Mesendoderm (in vitro differentiated cells): ENCODE results near the gene ZNF724. TPM values are rescaled to one million over a fixed set of nuclear protein-coding genes. Genes with fewer than 3 reads are reported as not detected.
"Not testable (repeated sequence)": the region's sequence is repeated elsewhere in the genome, so short reads cannot be mapped to it uniquely, and the experiment has no call there.

Experiments used
- DNase-seq: peaks from one replicate; pipeline ENCODE4 v3.0.0; 2013
- H2AK5ac ChIP-seq: 2 replicates; pipeline ENCODE4 v1.6.1; 2013; ENCODE audit warnings: low read length, inconsistent platforms
- H2BK120ac ChIP-seq: 2 replicates; pipeline ENCODE4 v1.6.1; 2013; ENCODE audit warnings: low read depth, mild to moderate bottlenecking, low read length, moderate library complexity, mixed read lengths
- H2BK15ac ChIP-seq: replicated peaks from 2 replicates; pipeline ENCODE4 v1.6.1; 2013; ENCODE audit warnings: low read depth, mild to moderate bottlenecking, moderate library complexity
- H2BK5ac ChIP-seq: 2 replicates; pipeline ENCODE4 v1.6.1; 2013; ENCODE audit warnings: low read length, inconsistent platforms
- H3K18ac ChIP-seq: 2 replicates; pipeline ENCODE4 v1.6.1; 2013; ENCODE audit warnings: mild to moderate bottlenecking, low read length, mixed read lengths
- H3K23ac ChIP-seq: one replicate; pipeline ENCODE4 v1.6.1; 2013; ENCODE audit warnings: low read length
- H3K27ac ChIP-seq: 2 replicates; pipeline ENCODE4 v1.5.1; 2013; ENCODE audit warnings: low read depth, mild to moderate bottlenecking, inconsistent platforms, low read length, moderate library complexity
- H3K27me3 ChIP-seq: 2 replicates; pipeline ENCODE4 v1.6.1; 2013; ENCODE audit warnings: low read length, control low read depth, mild to moderate bottlenecking, inconsistent platforms; ENCODE audit not compliant: insufficient read depth, poor library complexity
- H3K36me3 ChIP-seq: 2 replicates; pipeline ENCODE4 v1.6.1; 2013; ENCODE audit warnings: low read length, inconsistent platforms; ENCODE audit not compliant: control insufficient read depth, insufficient read depth
- H3K4ac ChIP-seq: one replicate; pipeline ENCODE4 v1.6.1; 2013; ENCODE audit warnings: low read depth, mild to moderate bottlenecking, low read length, moderate library complexity
- H3K4me1 ChIP-seq: 2 replicates; pipeline ENCODE4 v1.6.1; 2013; ENCODE audit warnings: low read depth, low read length, inconsistent platforms; ENCODE audit not compliant: control insufficient read depth
- H3K4me2 ChIP-seq: 2 replicates; pipeline ENCODE4 v1.6.1; 2013; ENCODE audit warnings: low read length
- H3K4me3 ChIP-seq: 2 replicates; pipeline ENCODE4 v1.5.1; 2013; ENCODE audit warnings: mild to moderate bottlenecking, low read length
- H3K56ac ChIP-seq: one replicate; pipeline ENCODE4 v1.6.1; 2013; ENCODE audit warnings: low read length
- H3K79me1 ChIP-seq: 2 replicates; pipeline ENCODE4 v1.6.1; 2013; ENCODE audit warnings: low read length, inconsistent platforms
- H3K79me2 ChIP-seq: 2 replicates; pipeline ENCODE4 v1.6.1; 2013; ENCODE audit warnings: mild to moderate bottlenecking, low read length; ENCODE audit not compliant: control insufficient read depth, insufficient read depth
- H3K9ac ChIP-seq: 2 replicates; pipeline ENCODE4 v1.6.1; 2013; ENCODE audit warnings: low read length, inconsistent platforms
- H4K5ac ChIP-seq: one replicate; pipeline ENCODE4 v1.6.1; 2013; ENCODE audit warnings: low read length
- H4K8ac ChIP-seq: one replicate; pipeline ENCODE4 v1.6.1; 2013; ENCODE audit warnings: low read depth, mild to moderate bottlenecking, control low read depth, low read length, moderate library complexity
- WGBS: extraction: QIAGEN DNeasy Blood & Tissue Kit; methylation state at CpG from one replicate; pipeline ENCODE4 v1.1.7; 2013; ENCODE audit warnings: low lambda C conversion rate, missing lambda C conversion rate; ENCODE audit not compliant: insufficient coverage; ENCODE audit errors: extremely low coverage; 5-methylcytosine and 5-hydroxymethylcytosine counted together
- polyA plus RNA-seq, 2 experiments: library from polyadenylated mRNA; stranded (reverse); fragments of 200-250 nt; gene quantifications; one replicate each; pipeline ENCODE4 v1.2.3, GENCODE V29; 2013

The ZNF724 gene
- 31.5 TPM for polyA plus RNA-seq (2013, experiment 1 of 2)
- 31.1 TPM for polyA plus RNA-seq (2013, experiment 2 of 2)

DNA sequence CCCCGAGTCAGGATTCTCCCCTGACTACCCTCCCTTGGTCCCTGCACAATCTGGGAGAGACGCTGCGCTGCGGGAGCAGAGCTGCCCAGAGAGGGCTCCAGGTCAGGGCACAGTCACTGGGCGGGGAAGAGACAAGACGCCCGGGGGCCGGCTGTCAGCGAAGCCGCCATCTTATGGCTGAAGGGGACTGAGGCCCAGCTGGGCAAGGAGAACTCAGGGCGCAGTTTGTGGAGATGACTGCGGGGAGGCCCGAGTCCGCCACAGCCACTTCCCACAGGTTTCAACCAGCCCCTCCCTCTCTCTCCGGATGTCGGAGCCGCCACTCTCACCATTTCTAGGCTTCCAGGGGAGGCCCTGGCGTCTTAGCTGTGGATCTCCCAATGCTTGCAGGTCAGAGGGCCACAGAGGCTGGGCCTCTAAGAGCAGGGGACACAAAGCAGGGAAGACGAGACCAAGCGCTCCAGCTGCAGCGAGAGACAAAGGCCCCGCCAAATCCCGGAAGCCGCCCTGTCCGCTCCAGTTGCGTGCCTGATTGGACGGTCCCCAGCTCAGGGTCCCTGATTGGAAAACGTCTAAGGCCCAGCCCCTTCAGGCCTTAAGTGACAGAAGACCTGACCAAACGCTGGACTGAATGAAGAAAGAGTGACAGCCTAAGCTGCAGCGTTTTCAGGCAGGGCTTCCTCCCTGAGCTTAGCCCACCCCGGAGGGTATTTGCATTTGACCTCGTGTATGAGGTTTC, at the start of gene ZNF724:
Gene ZNF724 (minus strand): TSS at position 484 of the 739 bp plus-strand sequence. CDS start 152 bp downstream, at position 332.
- no peak within 1 kb of the TSS for H4K5ac ChIP-seq
- H2BK120ac ChIP-seq: no peak within 1 kb of the TSS
- no peak within 1 kb of the TSS for H2AK5ac ChIP-seq
- H2BK15ac ChIP-seq: no peak within 1 kb of the TSS
- DNase-seq: peak; percentile 100
- H3K27ac ChIP-seq: peak within 1 kb of the TSS; percentile 84
- peak within 1 kb of the TSS; percentile 100 for H3K9ac ChIP-seq
- H3K4ac ChIP-seq: peak within 1 kb of the TSS; percentile 97
- peak within 1 kb of the TSS; percentile 72 for H3K23ac ChIP-seq
- peak within 1 kb of the TSS; percentile 98 for H3K4me3 ChIP-seq
- peak within 1 kb of the TSS; percentile 77 for H3K18ac ChIP-seq
- H3K79me2 ChIP-seq: peaks cover 38% of the 10 kb centered on the region
- H3K27me3 ChIP-seq: no peaks in the 10 kb centered on the region
- H3K4me1 ChIP-seq: no peaks in the 10 kb centered on the region
- peak within 1 kb of the TSS; percentile 20 for H3K4me2 ChIP-seq
- peak within 1 kb of the TSS; percentile 73 for H2BK5ac ChIP-seq
- peak within 1 kb of the TSS; percentile 98 for H3K56ac ChIP-seq
- no CpG with 5 or more reads among the region's 32 CpGs for whole genome bisulfite sequencing
- H4K8ac ChIP-seq: no peak within 1 kb of the TSS
- peaks cover 2% of the 10 kb centered on the region for H3K79me1 ChIP-seq
- H3K36me3 ChIP-seq: peaks cover under 1% of the 10 kb centered on the region

DNA sequence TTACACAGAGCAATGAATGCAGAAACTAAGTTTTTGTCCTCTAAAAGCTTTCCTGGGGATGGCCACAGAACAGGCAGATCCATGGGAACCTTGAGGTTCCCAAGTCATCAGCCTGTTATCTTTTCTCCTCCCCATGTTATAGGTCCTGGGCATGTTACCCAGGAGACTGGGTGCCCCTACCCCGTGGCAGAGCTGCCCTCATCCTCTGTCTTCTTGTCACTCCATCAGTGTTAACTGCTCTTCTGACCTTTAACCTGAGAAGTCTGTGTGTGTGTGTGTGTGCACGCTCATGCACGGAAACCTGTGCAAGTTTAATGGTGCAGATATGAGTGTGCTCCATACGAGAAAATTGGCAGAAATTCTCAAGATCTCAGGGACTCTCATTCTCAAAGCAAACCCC, 43.9 kb upstream of the ZNF724 start:
- Histone ChIP-seq H3K9ac (no peak overlapping the region), H3K4me1 (no peaks in the 10 kb centered on the region), H2BK120ac (no peak overlapping the region), H3K36me3 (no peaks in the 10 kb centered on the region), H3K79me1 (no peaks in the 10 kb centered on the region), H2AK5ac (no peak overlapping the region), H3K18ac (no peak overlapping the region), H3K23ac (no peak overlapping the region), H3K4me2 (no peak overlapping the region), H3K4me3 (no peak overlapping the region), H4K5ac (no peak overlapping the region), H3K79me2 (no peaks in the 10 kb centered on the region), H3K27me3 (no peaks in the 10 kb centered on the region), H4K8ac (no peak overlapping the region), H3K56ac (no peak overlapping the region), H3K4ac (no peak overlapping the region), H2BK5ac (no peak overlapping the region), H3K27ac (no peak overlapping the region), H2BK15ac (no peak overlapping the region)
- no CpG with 5 or more reads among the region's 4 CpGs for WGBS
- DNase-seq: no peak

DNA sequence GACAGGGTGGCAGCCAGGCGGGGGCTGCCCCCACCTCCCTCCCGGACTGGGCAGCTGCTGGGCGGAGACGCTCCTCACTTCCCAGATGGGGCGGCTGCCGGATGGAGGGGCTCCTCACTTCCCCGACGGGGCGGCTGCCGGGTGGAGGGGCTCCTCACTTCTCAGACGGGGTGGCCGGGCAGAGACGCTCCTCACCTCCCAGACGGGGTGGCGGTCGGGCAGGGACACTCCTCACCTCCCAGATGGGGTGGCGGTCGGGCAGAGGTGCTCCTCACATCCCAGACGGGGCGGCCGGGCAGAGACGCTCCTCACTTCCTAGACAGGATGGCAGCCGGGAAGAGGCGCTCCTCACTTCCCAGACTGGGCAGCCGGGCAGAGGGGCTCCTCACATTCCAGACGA, 39.8 kb upstream of the ZNF724 start:
- H2BK15ac ChIP-seq, H3K4ac ChIP-seq, H3K23ac ChIP-seq, H2BK120ac ChIP-seq, H3K27ac ChIP-seq, H3K4me1 ChIP-seq, H2BK5ac ChIP-seq, H3K79me2 ChIP-seq, H2AK5ac ChIP-seq, H3K36me3 ChIP-seq, H3K79me1 ChIP-seq, H3K4me3 ChIP-seq, H3K9ac ChIP-seq, H3K56ac ChIP-seq, H4K5ac ChIP-seq, H4K8ac ChIP-seq, DNase-seq, H3K27me3 ChIP-seq, H3K18ac ChIP-seq, H3K4me2 ChIP-seq: not testable (repeated sequence)
- no CpG with 5 or more reads among the region's 26 CpGs for WGBS

DNA sequence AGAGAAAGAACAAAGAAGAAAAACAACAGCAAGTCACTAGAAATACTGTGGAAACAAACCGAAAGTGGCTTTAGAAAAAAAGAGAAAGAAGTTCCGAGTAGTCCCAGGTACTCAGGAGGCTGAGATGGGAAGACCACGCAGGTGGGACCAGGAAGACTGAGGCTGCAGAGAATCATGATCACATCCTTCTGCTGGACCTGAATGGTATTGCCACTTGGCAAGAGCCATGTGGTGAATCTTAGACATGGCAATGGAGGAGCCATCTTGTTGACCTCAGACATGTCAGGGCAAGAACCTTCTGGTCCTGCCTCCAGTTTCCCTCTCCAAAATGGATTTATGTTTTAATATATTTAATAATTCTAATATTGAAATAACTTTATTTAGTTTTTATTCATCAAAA, 37.4 kb upstream of the ZNF724 start:
- no peaks in the 10 kb centered on the region for H3K79me1 ChIP-seq
- no peak overlapping the region for H3K4me2 ChIP-seq
- no peak overlapping the region for H3K27ac ChIP-seq
- DNase-seq: peak; percentile 22
- no peak overlapping the region for H3K4ac ChIP-seq
- H3K79me2 ChIP-seq: no peaks in the 10 kb centered on the region
- H3K4me3 ChIP-seq: no peak overlapping the region
- no peak overlapping the region for H4K5ac ChIP-seq
- no peak overlapping the region for H3K56ac ChIP-seq
- no CpG with 5 or more reads among the region's 3 CpGs for WGBS
- no peak overlapping the region for H2AK5ac ChIP-seq
- H2BK15ac ChIP-seq: no peak overlapping the region
- H3K4me1 ChIP-seq: no peaks in the 10 kb centered on the region
- no peaks in the 10 kb centered on the region for H3K27me3 ChIP-seq
- no peaks in the 10 kb centered on the region for H3K36me3 ChIP-seq
- H2BK5ac ChIP-seq: no peak overlapping the region
- no peak overlapping the region for H2BK120ac ChIP-seq
- H4K8ac ChIP-seq: no peak overlapping the region
- H3K18ac ChIP-seq: no peak overlapping the region
- no peak overlapping the region for H3K9ac ChIP-seq
- H3K23ac ChIP-seq: no peak overlapping the region

DNA sequence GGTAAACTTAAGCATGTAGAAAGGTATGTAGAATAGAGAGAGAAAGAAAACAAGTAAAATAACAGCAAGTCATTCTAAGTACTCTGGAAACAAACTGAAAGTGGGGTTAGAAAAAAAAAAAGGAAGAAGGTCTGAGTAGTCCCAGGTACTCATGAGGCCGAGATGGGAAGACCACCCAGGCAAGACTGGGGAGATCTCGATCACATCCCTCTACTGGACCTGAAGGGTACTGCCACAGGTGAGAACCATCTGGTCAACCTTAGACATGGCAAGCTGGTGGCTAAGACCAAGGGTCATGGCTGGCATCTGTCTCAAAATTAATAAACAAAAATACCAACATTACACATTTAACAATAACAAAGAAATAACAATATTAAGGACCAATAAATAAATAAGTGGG, 36.3 kb upstream of the ZNF724 start:
- H3K79me1 ChIP-seq: no peaks in the 10 kb centered on the region
- no peak overlapping the region for H4K8ac ChIP-seq
- H2BK120ac ChIP-seq: no peak overlapping the region
- no CpG with 5 or more reads among the region's 2 CpGs for WGBS
- H2AK5ac ChIP-seq: no peak overlapping the region
- no peaks in the 10 kb centered on the region for H3K4me1 ChIP-seq
- no peak overlapping the region for H3K27ac ChIP-seq
- H3K56ac ChIP-seq: no peak overlapping the region
- no peak overlapping the region for H3K4ac ChIP-seq
- H2BK15ac ChIP-seq: no peak overlapping the region
- H3K9ac ChIP-seq: no peak overlapping the region
- H3K4me3 ChIP-seq: no peak overlapping the region
- no peaks in the 10 kb centered on the region for H3K79me2 ChIP-seq
- H3K36me3 ChIP-seq: no peaks in the 10 kb centered on the region
- H4K5ac ChIP-seq: no peak overlapping the region
- H3K18ac ChIP-seq: no peak overlapping the region
- DNase-seq: peak; percentile 57
- no peak overlapping the region for H3K4me2 ChIP-seq
- H3K27me3 ChIP-seq: no peaks in the 10 kb centered on the region
- H2BK5ac ChIP-seq: no peak overlapping the region
- H3K23ac ChIP-seq: no peak overlapping the region

DNA sequence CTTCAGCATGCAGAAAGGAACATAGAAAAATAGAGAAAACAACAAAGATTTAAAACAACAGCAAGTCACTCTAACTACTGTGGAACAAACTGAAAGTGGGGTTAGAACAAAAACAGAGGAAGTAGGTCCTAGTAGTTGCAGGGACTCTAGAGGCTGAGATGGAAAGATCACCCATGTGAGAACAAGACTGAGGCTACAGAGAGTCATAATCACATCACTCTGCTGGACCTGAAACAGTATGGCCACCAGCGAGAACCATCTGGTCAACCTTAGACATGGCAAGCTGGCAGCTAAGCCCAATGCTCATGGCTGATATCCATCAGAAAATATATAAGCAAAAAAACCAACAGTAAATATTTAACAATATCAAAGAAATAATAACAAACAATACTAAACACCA, 35.8 kb upstream of the ZNF724 start:
- Histone ChIP-seq H3K9ac (no peak overlapping the region), H3K79me2 (no peaks in the 10 kb centered on the region), H2BK15ac (no peak overlapping the region), H2BK5ac (no peak overlapping the region), H3K79me1 (no peaks in the 10 kb centered on the region), H3K18ac (no peak overlapping the region), H3K4me2 (no peak overlapping the region), H3K36me3 (no peaks in the 10 kb centered on the region), H3K4ac (no peak overlapping the region), H4K8ac (no peak overlapping the region), H3K27me3 (no peaks in the 10 kb centered on the region), H2BK120ac (no peak overlapping the region), H3K27ac (no peak overlapping the region), H3K4me1 (no peaks in the 10 kb centered on the region), H2AK5ac (no peak overlapping the region), H3K4me3 (no peak overlapping the region), H4K5ac (no peak overlapping the region), H3K56ac (no peak overlapping the region), H3K23ac (no peak overlapping the region)
- no peak for DNase-seq
- no CpG with 5 or more reads among the region's 1 CpG for WGBS
